Head of caudate nucleus (tissue), 42 donors: ENCODE data around the gene PCDHGA1.

ENCODE experiments used
- DNase-seq, 42 donors: peaks; one replicate each; pipeline versions ENCODE4 v3.0.0 to v3.0.0-alpha.2; 2020 to 2021; ENCODE audit warnings: mixed read lengths in 7 of 42
- intact Hi-C: fragments of 100-400 bp; cut with DNase I; formaldehyde crosslinking; loops from one replicate; pipeline ENCODE4 v1.15.0; 2022

The PCDHGA1 gene

DNA sequence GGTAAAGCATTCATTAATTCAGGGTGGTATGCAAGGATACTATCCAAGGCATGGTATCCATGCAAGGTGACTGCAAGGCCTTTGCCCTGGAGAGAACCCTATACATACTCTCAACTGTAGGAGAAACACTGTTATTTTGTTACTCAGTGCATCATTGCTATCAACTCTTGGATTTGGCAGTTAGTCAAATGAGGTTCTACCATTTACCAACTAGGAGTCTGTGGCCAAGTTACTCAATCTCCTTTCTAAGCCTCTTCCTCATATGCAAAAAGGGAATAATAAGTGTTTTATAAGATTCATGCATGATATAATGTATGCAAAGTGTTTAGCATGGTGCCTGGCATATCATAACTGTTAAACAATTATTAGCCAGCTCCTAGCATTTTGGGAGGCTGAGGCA is 149.5 kb downstream of the PCDHGA1 start:
- intact Hi-C loops: loop anchor here (5.0 kb wide), 1 partner anchor 33 kb away; no protein-coding TSS in a partner anchor
- DNase-seq: no peak

DNA sequence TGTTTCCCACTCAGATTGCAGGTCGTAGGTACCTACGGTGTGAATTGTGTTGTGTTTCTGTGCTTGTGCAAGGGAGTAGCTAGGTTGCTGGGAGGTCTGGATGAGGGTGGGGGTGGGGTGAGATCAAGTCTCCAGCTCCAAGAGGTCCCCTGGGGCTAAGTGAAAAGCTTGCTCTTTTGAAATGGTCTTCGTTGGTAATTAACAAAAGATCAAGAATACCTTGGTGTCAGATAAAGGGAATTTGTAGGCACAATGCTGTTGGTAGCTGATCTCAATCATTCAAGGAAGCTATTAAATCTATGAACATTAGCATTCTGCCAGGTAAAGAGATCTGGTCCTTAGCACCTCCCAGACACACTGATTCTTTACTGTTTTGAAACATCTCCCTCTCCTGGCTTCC is 153.6 kb downstream of the PCDHGA1 start:
- DNase-seq: no peak
- intact Hi-C loops: no loop called here

DNA sequence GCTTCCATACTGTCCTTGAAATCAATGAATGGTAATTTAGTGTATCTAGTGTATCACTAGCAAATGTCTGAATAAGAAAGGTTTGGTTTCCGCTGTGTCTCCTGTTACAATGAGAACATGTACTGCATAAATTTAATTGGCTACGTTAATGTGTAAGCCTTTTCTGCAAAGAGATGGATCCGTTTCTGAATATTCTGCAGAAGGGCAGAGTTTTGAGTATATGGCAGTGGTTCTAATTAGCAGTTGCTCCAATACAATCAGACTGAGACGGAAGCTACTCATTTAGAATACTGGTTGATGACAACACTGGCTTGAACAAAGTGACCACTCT is 154.0 kb downstream of the PCDHGA1 start:
- no peak for DNase-seq
- intact Hi-C loops: no loop called here

DNA sequence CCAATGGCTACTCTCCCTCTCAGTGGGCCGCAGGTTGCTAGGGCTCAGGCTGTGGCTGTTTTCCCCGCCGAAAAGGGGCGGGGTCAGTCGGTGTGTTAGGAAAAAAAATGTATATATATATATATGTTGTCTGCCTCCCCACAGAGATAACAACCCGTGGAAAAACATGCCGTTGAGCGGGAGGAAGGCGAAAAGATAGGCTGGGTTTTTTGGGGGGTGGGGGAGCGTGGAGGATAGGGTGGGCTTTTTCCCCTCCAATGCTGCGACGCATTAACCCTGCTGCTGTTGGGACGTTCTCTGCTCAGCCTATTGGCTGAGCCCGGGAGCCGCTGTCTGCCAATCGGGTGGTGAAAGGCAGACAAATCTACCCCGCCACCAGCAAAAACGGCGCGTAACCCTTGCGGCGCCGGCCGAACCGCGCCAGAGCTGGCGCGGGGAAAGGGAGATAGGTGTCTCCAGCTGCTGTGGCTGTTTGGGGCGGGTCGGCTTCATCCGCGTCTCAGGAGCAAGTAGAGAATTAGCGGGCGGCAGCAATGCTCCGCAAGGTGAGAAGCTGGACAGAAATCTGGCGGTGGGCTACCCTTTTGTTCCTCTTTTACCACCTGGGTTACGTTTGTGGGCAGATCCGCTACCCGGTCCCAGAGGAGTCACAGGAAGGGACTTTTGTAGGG is 154.5 kb downstream of the PCDHGA1 start, which contains the start of gene PCDHGC4:
TSS of gene PCDHGC4 (plus strand) at position 390 of the 671 bp plus-strand sequence. CDS start at position 534, 144 bp downstream.
- DNase-seq: peak in 36 of 42 donors; percentile 42 to 86 (median 68)
- intact Hi-C loops: no loop called here

DNA sequence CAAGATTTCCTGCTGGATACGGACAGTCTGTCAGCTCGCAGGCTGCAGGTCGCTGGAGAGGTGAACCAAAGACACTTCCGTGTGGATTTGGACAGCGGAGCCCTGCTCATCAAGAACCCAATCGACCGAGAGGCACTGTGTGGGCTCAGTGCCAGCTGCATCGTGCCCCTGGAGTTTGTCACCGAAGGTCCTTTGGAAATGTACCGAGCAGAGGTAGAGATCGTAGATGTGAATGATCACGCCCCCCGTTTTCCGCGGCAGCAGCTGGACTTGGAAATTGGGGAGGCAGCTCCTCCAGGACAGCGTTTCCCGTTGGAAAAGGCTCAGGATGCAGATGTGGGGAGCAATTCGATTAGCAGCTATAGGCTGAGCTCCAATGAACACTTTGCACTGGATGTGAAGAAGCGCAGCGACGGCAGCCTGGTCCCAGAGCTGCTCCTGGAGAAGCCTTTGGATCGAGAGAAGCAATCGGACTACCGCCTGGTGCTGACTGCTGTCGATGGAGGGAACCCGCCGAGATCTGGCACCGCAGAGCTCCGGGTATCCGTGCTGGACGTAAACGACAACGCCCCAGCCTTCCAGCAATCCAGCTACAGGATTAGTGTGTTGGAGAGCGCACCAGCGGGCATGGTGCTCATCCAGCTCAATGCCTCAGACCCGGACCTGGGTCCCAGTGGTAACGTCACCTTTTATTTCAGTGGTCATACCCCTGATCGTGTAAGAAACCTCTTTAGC is 155.2 kb downstream of the PCDHGA1 start:
- DNase-seq: peak in 2 of 42 donors; percentile 34 to 40

DNA sequence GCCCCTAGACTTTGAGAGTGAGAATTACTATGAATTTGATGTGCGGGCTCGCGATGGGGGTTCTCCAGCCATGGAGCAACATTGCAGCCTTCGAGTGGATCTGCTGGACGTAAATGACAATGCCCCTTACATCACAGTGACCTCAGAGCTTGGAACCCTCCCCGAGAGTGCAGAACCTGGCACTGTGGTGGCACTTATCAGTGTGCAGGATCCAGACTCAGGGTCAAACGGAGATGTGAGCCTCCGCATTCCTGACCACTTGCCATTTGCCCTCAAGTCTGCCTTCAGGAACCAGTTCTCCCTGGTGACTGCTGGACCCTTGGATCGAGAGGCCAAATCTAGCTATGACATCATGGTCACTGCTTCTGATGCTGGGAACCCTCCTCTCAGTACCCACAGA is 155.8 kb downstream of the PCDHGA1 start:
- DNase-seq: no peak
- intact Hi-C loops: no loop called here

More for the DNA sequence above, 155.2 kb downstream of the PCDHGA1 start:
- intact Hi-C loops: no loop called here

DNA sequence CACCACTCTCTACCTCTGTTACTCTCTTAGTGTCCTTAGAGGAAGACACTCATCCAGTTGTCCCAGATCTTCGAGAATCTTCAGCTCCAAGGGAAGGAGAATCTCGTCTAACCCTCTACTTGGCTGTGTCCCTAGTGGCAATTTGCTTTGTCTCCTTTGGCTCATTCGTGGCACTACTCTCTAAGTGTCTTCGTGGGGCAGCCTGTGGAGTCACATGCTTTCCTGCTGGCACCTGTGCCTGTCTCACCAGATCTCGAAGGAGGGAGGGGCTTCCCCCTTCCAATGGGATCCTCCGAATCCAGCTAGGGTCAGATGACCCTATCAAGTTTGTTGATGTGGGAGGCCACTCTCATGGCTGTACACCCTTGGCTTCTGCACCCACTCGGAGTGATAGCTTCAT is 156.8 kb downstream of the PCDHGA1 start:
- intact Hi-C loops: no loop called here
- no peak for DNase-seq

DNA sequence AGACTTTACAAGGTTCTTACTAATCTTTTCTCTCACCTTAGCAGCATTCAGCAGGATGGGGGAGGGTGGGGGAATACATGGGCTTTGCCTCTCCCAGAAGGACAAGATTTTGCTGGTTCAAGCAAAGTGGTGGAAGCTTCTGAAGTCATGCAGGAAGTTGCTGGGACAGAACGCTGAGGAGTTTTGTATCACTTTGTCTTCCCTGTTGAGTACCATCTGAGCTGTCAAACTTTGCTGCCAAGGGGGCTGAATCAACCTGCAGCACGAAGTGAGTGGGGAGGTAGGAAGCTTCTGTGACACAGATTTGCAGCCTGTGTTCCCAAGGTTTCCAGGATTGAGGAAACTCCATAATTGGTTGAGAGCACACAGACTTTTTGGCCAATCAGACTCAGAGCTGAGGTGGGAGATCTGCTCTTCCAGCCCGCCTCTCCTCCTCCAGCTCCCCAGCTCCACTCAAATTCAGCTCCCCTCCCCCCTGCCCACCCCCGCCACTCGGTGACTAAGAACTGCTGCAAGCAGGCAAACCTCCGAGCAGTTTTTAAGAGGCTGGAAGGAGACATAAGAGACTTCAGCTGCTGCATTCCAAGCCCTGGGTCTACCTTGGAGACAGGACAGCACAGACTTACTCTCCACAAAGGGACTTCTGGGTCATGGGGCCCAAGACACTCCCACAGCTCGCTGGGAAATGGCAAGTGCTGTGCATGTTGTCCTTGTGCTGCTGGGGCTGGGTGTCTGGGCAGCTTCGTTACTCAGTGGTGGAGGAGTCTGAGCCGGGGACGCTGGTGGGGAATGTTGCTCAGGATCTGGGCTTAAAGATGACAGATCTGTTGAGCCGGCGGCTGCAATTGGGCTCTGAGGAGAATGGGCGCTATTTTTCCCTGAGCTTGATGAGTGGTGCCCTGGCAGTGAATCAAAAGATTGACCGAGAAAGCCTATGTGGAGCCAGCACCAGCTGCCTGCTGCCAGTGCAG is 158.6 kb downstream of the PCDHGA1 start, which contains the start of gene PCDHGC5:
TSS of gene PCDHGC5 (plus strand) at position 491 of the 971 bp plus-strand sequence. CDS start at position 651, 160 bp downstream.
- intact Hi-C loops: no loop called here
- peak in 39 of 42 donors; percentile 37 to 92 (median 72) for DNase-seq

DNA sequence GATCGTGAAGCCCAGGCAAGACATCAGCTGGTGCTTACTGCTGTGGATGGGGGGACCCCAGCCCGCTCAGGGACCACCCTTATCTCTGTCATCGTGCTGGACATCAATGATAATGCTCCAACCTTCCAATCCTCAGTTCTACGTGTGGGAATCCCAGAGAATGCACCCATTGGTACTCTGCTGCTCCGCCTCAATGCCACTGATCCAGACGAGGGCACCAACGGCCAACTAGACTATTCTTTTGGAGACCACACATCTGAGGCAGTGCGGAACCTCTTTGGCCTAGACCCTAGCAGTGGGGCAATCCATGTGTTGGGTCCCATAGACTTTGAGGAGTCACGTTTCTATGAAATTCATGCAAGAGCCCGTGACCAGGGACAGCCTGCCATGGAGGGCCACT is 159.5 kb downstream of the PCDHGA1 start:
- intact Hi-C loops: no loop called here
- peak in 17 of 42 donors; percentile 32 to 75 (median 56) for DNase-seq

DNA sequence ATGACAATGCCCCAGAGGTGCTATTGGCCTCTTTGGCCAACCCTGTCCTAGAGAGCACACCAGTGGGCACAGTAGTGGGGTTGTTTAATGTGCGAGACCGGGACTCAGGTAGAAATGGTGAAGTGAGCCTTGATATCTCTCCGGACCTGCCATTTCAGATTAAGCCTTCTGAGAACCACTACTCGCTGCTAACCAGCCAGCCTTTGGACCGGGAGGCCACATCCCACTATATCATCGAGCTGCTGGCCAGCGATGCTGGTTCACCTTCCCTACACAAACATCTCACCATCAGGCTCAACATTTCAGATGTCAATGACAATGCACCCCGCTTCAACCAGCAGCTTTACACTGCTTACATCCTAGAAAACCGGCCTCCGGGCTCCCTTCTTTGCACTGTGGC is 160.0 kb downstream of the PCDHGA1 start:
- no peak for DNase-seq
- intact Hi-C loops: no loop called here

DNA sequence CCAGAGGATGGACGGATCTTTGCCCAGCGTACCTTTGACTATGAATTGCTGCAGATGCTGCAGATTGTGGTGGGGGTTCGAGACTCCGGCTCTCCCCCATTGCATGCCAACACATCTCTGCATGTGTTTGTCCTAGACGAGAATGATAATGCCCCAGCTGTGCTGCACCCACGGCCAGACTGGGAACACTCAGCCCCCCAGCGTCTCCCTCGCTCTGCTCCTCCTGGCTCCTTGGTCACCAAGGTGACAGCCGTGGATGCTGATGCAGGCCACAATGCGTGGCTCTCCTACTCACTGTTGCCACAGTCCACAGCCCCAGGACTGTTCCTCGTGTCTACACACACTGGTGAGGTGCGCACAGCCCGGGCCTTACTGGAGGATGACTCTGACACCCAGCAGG is 160.5 kb downstream of the PCDHGA1 start:
- DNase-seq: peak in 1 of 42 donors; percentile 10
- intact Hi-C loops: no loop called here

DNA sequence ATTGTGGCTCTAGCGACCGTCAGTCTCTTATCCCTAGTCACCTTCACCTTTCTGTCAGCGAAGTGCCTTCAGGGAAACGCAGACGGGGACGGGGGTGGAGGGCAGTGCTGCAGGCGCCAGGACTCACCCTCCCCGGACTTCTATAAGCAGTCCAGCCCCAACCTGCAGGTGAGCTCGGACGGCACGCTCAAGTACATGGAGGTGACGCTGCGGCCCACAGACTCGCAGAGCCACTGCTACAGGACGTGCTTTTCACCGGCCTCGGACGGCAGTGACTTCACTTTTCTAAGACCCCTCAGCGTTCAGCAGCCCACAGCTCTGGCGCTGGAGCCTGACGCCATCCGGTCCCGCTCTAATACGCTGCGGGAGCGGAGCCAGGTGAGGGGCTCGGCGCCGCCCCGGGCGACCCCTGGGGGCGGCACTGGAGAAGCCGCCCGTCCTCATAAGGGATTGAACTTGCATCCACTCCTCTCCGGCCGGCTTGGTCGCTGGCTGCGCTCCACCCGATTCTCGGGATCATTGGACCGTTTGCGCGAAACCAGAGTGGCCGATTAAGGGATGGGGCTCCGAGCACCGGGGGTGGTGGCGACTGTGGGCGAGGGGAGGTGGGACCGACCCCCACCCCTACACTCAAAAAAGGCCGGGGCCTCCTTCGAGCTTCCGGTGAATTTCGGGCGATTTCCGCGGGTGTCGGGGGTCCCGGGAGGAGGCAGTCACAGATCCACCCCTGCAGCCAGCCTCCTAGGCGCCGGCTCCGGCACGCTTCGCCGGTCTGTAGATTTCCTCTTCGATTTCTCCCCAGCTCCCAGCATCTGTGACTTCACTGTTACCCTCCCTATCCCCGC is 161.2 kb downstream of the PCDHGA1 start:
- peak in 1 of 42 donors; percentile 10 for DNase-seq
- intact Hi-C loops: no loop called here

DNA sequence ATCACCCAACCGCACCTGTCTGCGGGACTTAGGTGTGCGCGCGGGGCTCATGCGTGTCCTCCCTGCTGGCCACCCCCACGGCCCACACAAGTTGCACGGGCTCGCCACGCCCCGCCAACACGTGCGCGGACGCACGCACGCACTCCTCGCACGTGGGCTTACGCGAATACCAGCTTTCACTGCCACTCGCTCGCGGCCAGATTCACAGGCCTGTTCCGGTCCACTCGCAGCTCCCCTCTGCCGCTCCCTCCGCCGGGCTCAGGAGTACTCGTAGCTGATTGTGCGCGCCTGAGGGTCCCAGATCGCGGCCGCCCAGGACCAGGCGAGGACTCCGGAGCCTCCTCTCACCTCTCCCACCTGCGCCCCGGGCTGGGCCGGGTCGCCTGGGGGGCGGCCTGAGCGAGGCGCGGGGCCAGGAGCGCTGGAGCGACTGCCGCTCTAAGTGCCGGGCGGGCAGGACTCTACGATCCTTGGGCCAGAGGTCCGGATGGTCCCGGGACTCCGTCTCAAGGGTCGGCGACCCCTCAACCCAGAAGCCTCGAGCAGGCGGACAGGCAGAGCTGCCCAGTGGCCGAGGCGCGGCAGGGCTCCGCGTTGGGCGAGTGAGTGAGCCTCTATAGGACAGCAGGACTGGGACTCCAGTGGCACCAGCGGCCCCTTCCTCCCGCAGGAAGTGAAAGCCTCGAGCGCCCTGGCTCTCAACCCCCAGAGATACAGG is 162.0 kb downstream of the PCDHGA1 start:
- peak in 26 of 42 donors; percentile 37 to 70 (median 58) for DNase-seq
- intact Hi-C loops: no loop called here

DNA sequence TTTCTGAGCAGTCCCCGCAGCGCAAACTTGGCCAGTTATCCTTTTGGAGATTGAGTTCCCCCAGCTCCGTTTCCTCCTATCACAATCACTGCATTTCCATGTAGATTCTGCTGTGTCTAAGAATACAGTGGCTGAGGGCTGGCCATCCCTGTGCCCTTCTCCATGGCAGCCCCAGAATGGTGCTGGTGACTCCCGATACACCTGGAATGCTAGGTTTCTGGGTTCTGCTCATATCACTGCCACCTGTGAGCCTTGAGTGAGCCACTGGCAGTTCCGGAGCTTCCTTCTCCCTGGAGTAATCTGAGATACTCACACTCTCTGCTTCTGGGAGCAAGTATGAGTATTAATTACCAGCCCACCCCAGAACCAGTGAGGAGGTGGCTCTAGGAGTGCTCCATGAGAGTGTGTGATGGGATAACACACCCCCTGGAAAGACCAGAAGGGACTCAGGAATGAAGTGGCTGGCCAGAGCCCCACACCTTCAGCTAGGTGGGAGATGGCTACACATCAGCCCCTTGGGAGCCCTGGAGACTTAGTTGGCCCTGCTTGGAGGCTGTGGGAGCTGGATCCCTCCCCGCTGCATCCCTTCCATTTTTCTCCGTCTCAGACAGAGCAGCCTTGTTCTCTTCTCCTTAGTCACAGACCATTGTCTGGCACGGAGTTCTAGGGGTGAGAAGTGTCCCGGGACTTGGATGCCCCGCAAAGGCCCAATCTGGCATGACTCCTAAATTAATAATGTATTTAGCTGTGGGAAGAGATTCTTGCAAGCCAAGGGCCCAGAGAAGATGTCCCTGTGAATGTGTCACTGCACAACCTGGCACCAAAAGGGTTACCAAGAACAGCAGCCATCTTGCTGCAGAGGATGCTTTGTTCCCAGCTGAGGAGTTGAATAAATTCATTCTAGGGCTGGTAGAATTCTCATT is 163.4 kb downstream of the PCDHGA1 start:
- DNase-seq: peak in 32 of 42 donors; percentile 19 to 90 (median 63)
- intact Hi-C loops: no loop called here

DNA sequence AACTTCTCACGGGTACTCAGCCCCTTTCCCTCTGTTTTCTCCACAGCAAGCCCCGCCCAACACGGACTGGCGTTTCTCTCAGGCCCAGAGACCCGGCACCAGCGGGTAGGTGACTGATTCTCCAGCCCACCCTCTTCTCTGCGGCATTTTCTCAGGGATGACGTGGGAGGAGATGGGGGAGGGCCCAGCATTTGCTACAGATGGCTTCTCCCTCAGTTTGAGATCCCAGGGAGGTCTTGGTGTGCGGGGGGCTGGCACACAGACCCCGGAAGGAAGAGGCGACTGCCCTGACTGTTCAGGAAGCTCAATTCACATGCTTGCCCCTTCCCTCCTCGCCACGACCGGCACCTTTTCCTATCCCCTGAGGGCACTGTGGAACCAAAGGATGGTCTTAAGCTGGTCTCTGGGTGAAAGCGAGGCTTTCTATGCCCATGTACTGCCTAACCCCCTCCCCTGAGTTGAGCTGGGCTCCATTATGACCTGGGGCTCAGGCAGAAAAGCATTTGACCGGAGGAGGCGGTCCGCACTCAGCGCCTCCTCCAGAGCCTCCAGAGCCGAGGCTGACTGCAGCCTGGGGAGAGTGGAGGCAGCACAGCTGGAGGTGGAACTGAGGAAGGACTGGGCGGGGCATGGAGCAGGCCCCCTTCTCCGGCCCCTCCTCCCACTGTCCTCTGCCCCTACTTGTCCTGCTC is 164.6 kb downstream of the PCDHGA1 start:
- intact Hi-C loops: no loop called here
- peak in 35 of 42 donors; percentile 47 to 87 (median 66) for DNase-seq

DNA sequence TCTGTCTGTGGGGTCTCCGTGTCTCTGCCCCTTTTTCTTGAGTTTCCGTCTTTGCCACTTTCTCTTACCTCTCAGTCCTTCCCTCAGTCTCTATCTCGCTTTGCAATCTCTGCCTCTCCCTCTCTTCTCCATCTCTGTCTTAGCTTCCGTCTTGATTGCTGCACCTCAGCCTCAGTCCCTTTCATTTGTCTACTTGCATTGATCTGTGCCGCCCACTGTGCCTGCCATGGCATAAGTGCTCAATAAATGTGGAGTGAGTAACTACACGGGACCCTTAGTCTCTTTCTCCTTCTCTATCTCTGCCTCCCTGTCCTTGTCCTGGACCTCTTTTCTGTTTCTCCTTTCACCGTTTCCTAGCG is 165.1 kb downstream of the PCDHGA1 start:
- intact Hi-C loops: no loop called here
- no peak for DNase-seq
